Gastroesophageal sphincter (tissue), 3 donors: ENCODE results near the gene NUF2.

Experiments used
- EP300 ChIP-seq: sonication (generic); formaldehyde crosslinking; IDR thresholded peaks from one replicate; pipeline ENCODE4 v1.6.1; 2017; ENCODE audit warnings: antibody characterized with exemption, mild to moderate bottlenecking
- POLR2A ChIP-seq, 2 donors: fragments of 450-650 bp; IDR thresholded peaks; one replicate each; pipeline ENCODE4 v1.6.1; 2017; ENCODE audit warnings: antibody characterized with exemption in 2 of 2, mild to moderate bottlenecking in 2 of 2, moderate library complexity in 1 of 2
- TF ChIP-seq, protein P1 (sequence below), 4 experiments: fragments of 200-600 bp in 2 of 4; fragments of 450-650 bp in 2 of 4; sonication (generic) in 1 of 4; IDR thresholded peaks; one replicate each; pipeline ENCODE4 v1.5.1; 2017 to 2019; ENCODE audit warnings: antibody characterized with exemption in 4 of 4, mild to moderate bottlenecking in 2 of 4, moderate library complexity in 2 of 4

DNA sequence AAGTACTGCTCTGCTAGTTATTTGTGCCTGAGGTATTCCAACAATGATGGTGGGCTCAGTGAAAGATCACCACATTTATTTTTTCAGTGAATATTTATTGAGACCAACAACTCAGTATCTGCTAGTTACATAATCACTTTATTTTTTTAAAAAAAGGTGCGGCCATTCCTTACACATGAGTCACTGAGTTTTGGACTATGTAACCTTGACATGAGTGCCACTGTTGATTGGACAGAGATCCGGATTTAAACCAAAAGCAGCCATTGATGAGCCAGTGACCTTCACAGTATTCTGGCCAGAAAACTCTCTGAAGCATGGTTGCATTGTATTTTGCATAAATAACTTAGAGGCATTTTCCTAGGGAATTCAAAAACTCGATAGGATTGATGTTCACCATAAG, 79.5 kb downstream of the NUF2 start:
- no peak for TF ChIP-seq POLR2A (IDR thresholded peaks at IDR 0.05)
- TF ChIP-seq, protein P1, sequence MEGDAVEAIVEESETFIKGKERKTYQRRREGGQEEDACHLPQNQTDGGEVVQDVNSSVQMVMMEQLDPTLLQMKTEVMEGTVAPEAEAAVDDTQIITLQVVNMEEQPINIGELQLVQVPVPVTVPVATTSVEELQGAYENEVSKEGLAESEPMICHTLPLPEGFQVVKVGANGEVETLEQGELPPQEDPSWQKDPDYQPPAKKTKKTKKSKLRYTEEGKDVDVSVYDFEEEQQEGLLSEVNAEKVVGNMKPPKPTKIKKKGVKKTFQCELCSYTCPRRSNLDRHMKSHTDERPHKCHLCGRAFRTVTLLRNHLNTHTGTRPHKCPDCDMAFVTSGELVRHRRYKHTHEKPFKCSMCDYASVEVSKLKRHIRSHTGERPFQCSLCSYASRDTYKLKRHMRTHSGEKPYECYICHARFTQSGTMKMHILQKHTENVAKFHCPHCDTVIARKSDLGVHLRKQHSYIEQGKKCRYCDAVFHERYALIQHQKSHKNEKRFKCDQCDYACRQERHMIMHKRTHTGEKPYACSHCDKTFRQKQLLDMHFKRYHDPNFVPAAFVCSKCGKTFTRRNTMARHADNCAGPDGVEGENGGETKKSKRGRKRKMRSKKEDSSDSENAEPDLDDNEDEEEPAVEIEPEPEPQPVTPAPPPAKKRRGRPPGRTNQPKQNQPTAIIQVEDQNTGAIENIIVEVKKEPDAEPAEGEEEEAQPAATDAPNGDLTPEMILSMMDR (IDR thresholded peaks at IDR 0.05) = no peak
- no peak for TF ChIP-seq EP300
